HCEC 1CT (cell line): ENCODE results near the gene CHST8.
"Not testable (repeated sequence)": the region's sequence is repeated elsewhere in the genome, so short reads cannot be mapped to it uniquely, and the experiment has no call there.

Experiments used
- DNase-seq: peaks from one replicate; pipeline ENCODE4 v3.0.0-alpha.2; 2017

Gene CHST8

GRCh38 chr19:33621811-33622504, at the start of gene CHST8:
Gene CHST8 (plus strand): TSS chr19:33621953. CDS start chr19:33689262, 67,309 bp downstream.
- no peak for DNase-seq

GRCh38 chr19:33572929-33573328, 48.8 kb upstream of the CHST8 start:
- DNase-seq: no peak

GRCh38 chr19:33574824-33575223, 46.9 kb upstream of the CHST8 start:
- DNase-seq: no peak

- DNase-seq: no peak
Measured at GRCh38 chr19:33578697-33579096, 43.1 kb upstream of the CHST8 start.

- no peak for DNase-seq
Measured at GRCh38 chr19:33580026-33580644, 41.6 kb upstream of the CHST8 start.

- DNase-seq: no peak
Measured at GRCh38 chr19:33580645-33581037, 41.1 kb upstream of the CHST8 start.

GRCh38 chr19:33582914-33583313, 38.8 kb upstream of the CHST8 start:
- no peak for DNase-seq

GRCh38 chr19:33587150-33587549, 34.6 kb upstream of the CHST8 start:
- no peak for DNase-seq

GRCh38 chr19:33590224-33590623, 31.5 kb upstream of the CHST8 start:
- no peak for DNase-seq

- DNase-seq: no peak
Measured at GRCh38 chr19:33595783-33596182, 26.0 kb upstream of the CHST8 start.

- DNase-seq: no peak
Measured at GRCh38 chr19:33601583-33601982, 20.2 kb upstream of the CHST8 start.

- no peak for DNase-seq
Measured at GRCh38 chr19:33602576-33603204, 19.1 kb upstream of the CHST8 start.

GRCh38 chr19:33603377-33603776, 18.4 kb upstream of the CHST8 start:
- DNase-seq: no peak

- no peak for DNase-seq
Measured at GRCh38 chr19:33604651-33605050, 17.1 kb upstream of the CHST8 start.

GRCh38 chr19:33605803-33606295, 15.9 kb upstream of the CHST8 start:
- DNase-seq: not testable (repeated sequence)

GRCh38 chr19:33606556-33606955, 15.2 kb upstream of the CHST8 start:
- no peak for DNase-seq

GRCh38 chr19:33609353-33609752, 12.4 kb upstream of the CHST8 start:
- no peak for DNase-seq

GRCh38 chr19:33610588-33610987, 11.2 kb upstream of the CHST8 start:
- no peak for DNase-seq

- no peak for DNase-seq
Measured at GRCh38 chr19:33612928-33613619, 8.7 kb upstream of the CHST8 start.

- no peak for DNase-seq
Measured at GRCh38 chr19:33613620-33614000, 8.1 kb upstream of the CHST8 start.

- DNase-seq: no peak
Measured at GRCh38 chr19:33616346-33616745, 5.4 kb upstream of the CHST8 start.

- DNase-seq: no peak
Measured at GRCh38 chr19:33616857-33617256, 4.9 kb upstream of the CHST8 start.

GRCh38 chr19:33618363-33618762, 3.4 kb upstream of the CHST8 start:
- not testable (repeated sequence) for DNase-seq

- no peak for DNase-seq
Measured at GRCh38 chr19:33618884-33619283, 2.9 kb upstream of the CHST8 start.
